Naive thymus-derived CD4-positive, alpha-beta T cell (primary cell): ENCODE results near the gene NACA. TPM values are rescaled to one million over a fixed set of nuclear protein-coding genes. Genes with fewer than 3 reads are reported as not detected.

Experiments
- ATAC-seq: fragments of 150-1000 bp; cut with Tn5 transposase; 2 replicates; pipeline ENCODE4 v1.10.0; 2021; ENCODE audit warnings: mild to moderate bottlenecking, moderate library complexity
- CTCF ChIA-PET: fragments of 350-600 bp; sonication (Branson Sonifier 250); formaldehyde crosslinking; loops from one replicate; lab custom pipeline; 2021; ENCODE audit warnings: antibody characterized with exemption; lab: Charles Lee
- POLR2A ChIA-PET: fragments of 350-600 bp; sonication (Branson Sonifier 250); formaldehyde crosslinking; loops from one replicate; lab custom pipeline; 2021; ENCODE audit warnings: antibody characterized with exemption, inconsistent platforms; lab: Charles Lee
- DNase-seq, 9 donors: peaks; one replicate each; pipeline versions ENCODE4 v3.0.0 to v3.0.0-alpha.2; 2020 to 2022; ENCODE audit warnings: mixed read lengths in 1 of 9
- H3K27ac ChIP-seq: one replicate; pipeline ENCODE4 v1.7.0; 2013; ENCODE audit warnings: mild to moderate bottlenecking, low read depth, low read length, moderate library complexity
- H3K27me3 ChIP-seq, 2 donors: one replicate each; pipeline ENCODE4 v1.7.0; 2013; ENCODE audit warnings: low read length in 2 of 2, mild to moderate bottlenecking in 2 of 2, moderate library complexity in 2 of 2; ENCODE audit not compliant: control insufficient read depth in 2 of 2, insufficient read depth in 2 of 2
- H3K36me3 ChIP-seq, 3 experiments: 1 replicate in 2 of 3; 2 replicates in 1 of 3; pipeline ENCODE4 v1.7.0; 2013; ENCODE audit warnings: low read length in 3 of 3, mild to moderate bottlenecking in 3 of 3, moderate library complexity in 1 of 3; ENCODE audit not compliant: insufficient read depth in 3 of 3, control insufficient read depth in 2 of 3
- H3K4me1 ChIP-seq, 2 donors: one replicate each; pipeline ENCODE4 v1.7.0; 2013; ENCODE audit warnings: low read length in 2 of 2, mild to moderate bottlenecking in 2 of 2, moderate library complexity in 1 of 2; ENCODE audit not compliant: control insufficient read depth in 2 of 2, insufficient read depth in 2 of 2
- H3K4me3 ChIP-seq: 2 replicates; pipeline ENCODE4 v1.7.0; 2013; ENCODE audit warnings: mild to moderate bottlenecking, low read length
- H3K9me3 ChIP-seq, 3 experiments: 1 replicate in 2 of 3; 2 replicates in 1 of 3; pipeline ENCODE4 v1.7.0; 2013; ENCODE audit warnings: low read length in 3 of 3; ENCODE audit not compliant: control insufficient read depth in 2 of 3
- H3K27ac Mint-ChIP-seq, 9 donors: one replicate each; pipeline ENCODE4 v1.8.0; 2020 to 2022; ENCODE audit warnings: mixed read lengths in 9 of 9, mild to moderate bottlenecking in 8 of 9, moderate library complexity in 5 of 9, inconsistent platforms in 2 of 9
- H3K27me3 Mint-ChIP-seq, 5 donors: one replicate each; pipeline ENCODE4 v1.8.0; 2021 to 2022; ENCODE audit warnings: mixed read lengths in 5 of 5, mild to moderate bottlenecking in 1 of 5
- H3K36me3 Mint-ChIP-seq, 5 donors: one replicate each; pipeline ENCODE4 v1.8.0; 2020 to 2022; ENCODE audit warnings: mixed read lengths in 5 of 5, mild to moderate bottlenecking in 3 of 5, inconsistent platforms in 1 of 5
- H3K4me1 Mint-ChIP-seq, 7 donors: one replicate each; pipeline ENCODE4 v1.8.0; 2020 to 2022; ENCODE audit warnings: mixed read lengths in 7 of 7, mild to moderate bottlenecking in 3 of 7, inconsistent platforms in 1 of 7
- H3K4me3 Mint-ChIP-seq, 10 donors: one replicate each; pipeline ENCODE4 v1.8.0; 2020 to 2022; ENCODE audit warnings: mild to moderate bottlenecking in 10 of 10, mixed read lengths in 10 of 10, moderate library complexity in 6 of 10, inconsistent platforms in 2 of 10
- H3K9me3 Mint-ChIP-seq, 11 donors: one replicate each; pipeline ENCODE4 v1.8.0; 2020 to 2022; ENCODE audit warnings: mixed read lengths in 11 of 11, mild to moderate bottlenecking in 4 of 11, inconsistent platforms in 1 of 11, moderate library complexity in 1 of 11
- intact Hi-C, 2 donors: fragments of 100-400 bp; cut with micrococcal nuclease; formaldehyde crosslinking; loops; one replicate each; pipeline ENCODE4 v1.15.1; 2023
- polyA plus RNA-seq, 2 donors: library from polyadenylated mRNA; unstranded; fragments of 300-500 nt; fragmentation: Illumina TruSeq; gene quantifications; one replicate each; pipeline ENCODE4 v1.2.3, GENCODE V29; 2021
- total RNA-seq, 6 experiments: library from RNA in 5 of 6; stranded (reverse) in 5 of 6; gene quantifications; 1 replicate in 5 of 6; 2 replicates in 1 of 6; pipeline ENCODE4 v1.2.3 and lab custom pipeline; 2021 to 2026

NACA gene
- total and polyA plus RNA-seq, 7 experiments from 2014 or later, result 834 to 1,626 (median 1,410) TPM

GRCh38 chr12:56720731-56721151 is 4.4 kb downstream of the NACA start:
- peaks cover 11 to 58% (median 16%) of the 10 kb centered on the region in 3 experiments for H3K36me3 ChIP-seq
- Mint-ChIP-seq H3K36me3 (peaks cover 0 to 59% (median 24%) of the 10 kb centered on the region in 5 donors), H3K9me3 (no peaks in the 10 kb centered on the region), H3K27me3 (no peaks in the 10 kb centered on the region), H3K4me3 (peak overlapping the region; percentile 12 to 99 (median 81)), H3K4me1 (peaks cover 68 to 80% (median 75%) of the 10 kb centered on the region in 7 donors), H3K27ac (peak overlapping the region; percentile 43 to 94 (median 82))
- ChIA-PET POLR2A (interaction anchor here (0.6 to 1.4 kb wide), 3 partner anchors 23 to 75 kb away, joined by 3 read pairs; partner anchors contain the start of gene ATP5F1B), CTCF (no interaction called here)
- H3K27ac ChIP-seq, result peak overlapping the region; percentile 87
- DNase-seq, result no peak
- H3K9me3 ChIP-seq, result no peaks in the 10 kb centered on the region
- H3K4me3 ChIP-seq, result no peak overlapping the region
- no peak for ATAC-seq
- intact Hi-C loops, result loop anchor here in 1 of 2 donors (10.0 kb wide), 1 partner anchor 804 kb away; the partner anchor contains the start of genes DDIT3 and MBD6
- no peaks in the 10 kb centered on the region for H3K27me3 ChIP-seq
- peaks cover 50 to 51% of the 10 kb centered on the region in 2 donors for H3K4me1 ChIP-seq

GRCh38 chr12:56719056-56719455 is 6.0 kb downstream of the NACA start:
- ChIA-PET POLR2A (interaction anchor here (0.6 to 1.7 kb wide), 4 partner anchors 31 to 798 kb away, joined by 3 to 4 read pairs (median 4); partner anchors contain the start of gene PTGES3), CTCF (interaction anchor here (0.6 kb wide), 1 partner anchor 25 kb away, joined by 5 read pairs; no protein-coding TSS in a partner anchor)
- ATAC-seq (no peak), DNase-seq (no peak)
- H3K4me1 Mint-ChIP-seq, result peaks cover 69 to 79% (median 73%) of the 10 kb centered on the region in 7 donors
- H3K4me3 Mint-ChIP-seq, result peak overlapping the region in 8 of 10 donors; percentile 27 to 97 (median 46)
- no peak overlapping the region for H3K4me3 ChIP-seq
- peak overlapping the region; percentile 87 for H3K27ac ChIP-seq
- intact Hi-C loops, result no loop called here
- H3K27me3 Mint-ChIP-seq, result no peaks in the 10 kb centered on the region
- peak overlapping the region in 8 of 9 donors; percentile 61 to 94 (median 80) for H3K27ac Mint-ChIP-seq
- peaks cover 49 to 51% of the 10 kb centered on the region in 2 donors for H3K4me1 ChIP-seq
- no peaks in the 10 kb centered on the region for H3K9me3 ChIP-seq
- no peaks in the 10 kb centered on the region for H3K9me3 Mint-ChIP-seq
- peaks cover 4 to 49% (median 29%) of the 10 kb centered on the region in 5 donors for H3K36me3 Mint-ChIP-seq
- H3K27me3 ChIP-seq, result no peaks in the 10 kb centered on the region
- H3K36me3 ChIP-seq, result peaks cover 24 to 69% (median 29%) of the 10 kb centered on the region in 3 experiments

DNA sequence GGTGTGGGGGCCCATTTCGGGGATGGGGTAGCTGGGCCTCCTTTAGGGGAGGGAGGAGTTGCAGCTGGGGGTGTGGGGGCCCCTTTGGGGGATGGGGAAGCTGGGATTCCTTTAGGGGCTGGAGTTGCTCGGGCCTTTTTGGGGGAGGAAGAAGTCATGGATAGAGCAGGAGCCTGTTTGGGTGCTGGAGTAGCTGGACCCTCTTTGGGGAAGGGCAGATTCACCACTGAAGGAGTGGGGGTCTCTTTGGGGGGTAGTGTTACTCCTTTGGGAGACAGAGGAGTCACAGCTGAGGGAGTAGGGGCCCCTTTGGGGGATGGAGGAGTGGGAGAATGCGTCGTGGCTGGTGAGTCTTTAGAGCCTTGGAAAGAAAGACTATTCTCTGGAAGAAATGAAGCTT is 6.5 kb downstream of the NACA start:
- H3K27ac Mint-ChIP-seq, result peak overlapping the region in 7 of 9 donors; percentile 62 to 94 (median 82)
- H3K36me3 Mint-ChIP-seq, result peaks cover 5 to 47% (median 27%) of the 10 kb centered on the region in 5 donors
- DNase-seq (no peak), ATAC-seq (no peak)
- peaks cover 65 to 76% (median 69%) of the 10 kb centered on the region in 7 donors for H3K4me1 Mint-ChIP-seq
- ChIA-PET POLR2A (interaction anchor here (0.6 to 1.7 kb wide), 4 partner anchors 31 to 369 kb away, joined by 3 to 4 read pairs (median 4); partner anchors contain the start of gene PTGES3), CTCF (interaction anchor here (0.6 kb wide), 2 partner anchors 26 to 267 kb away, joined by 3 to 5 read pairs; no protein-coding TSS in a partner anchor)
- H3K4me3 ChIP-seq, result no peak overlapping the region
- H3K9me3 Mint-ChIP-seq, result no peaks in the 10 kb centered on the region
- peaks cover 28 to 73% (median 33%) of the 10 kb centered on the region in 3 experiments for H3K36me3 ChIP-seq
- H3K27me3 ChIP-seq, result no peaks in the 10 kb centered on the region
- no peaks in the 10 kb centered on the region for H3K27me3 Mint-ChIP-seq
- intact Hi-C loops, result no loop called here
- H3K27ac ChIP-seq, result peak overlapping the region; percentile 87
- no peaks in the 10 kb centered on the region for H3K9me3 ChIP-seq
- peaks cover 45 to 48% of the 10 kb centered on the region in 2 donors for H3K4me1 ChIP-seq
- peak overlapping the region in 6 of 10 donors; percentile 27 to 97 (median 46) for H3K4me3 Mint-ChIP-seq

DNA sequence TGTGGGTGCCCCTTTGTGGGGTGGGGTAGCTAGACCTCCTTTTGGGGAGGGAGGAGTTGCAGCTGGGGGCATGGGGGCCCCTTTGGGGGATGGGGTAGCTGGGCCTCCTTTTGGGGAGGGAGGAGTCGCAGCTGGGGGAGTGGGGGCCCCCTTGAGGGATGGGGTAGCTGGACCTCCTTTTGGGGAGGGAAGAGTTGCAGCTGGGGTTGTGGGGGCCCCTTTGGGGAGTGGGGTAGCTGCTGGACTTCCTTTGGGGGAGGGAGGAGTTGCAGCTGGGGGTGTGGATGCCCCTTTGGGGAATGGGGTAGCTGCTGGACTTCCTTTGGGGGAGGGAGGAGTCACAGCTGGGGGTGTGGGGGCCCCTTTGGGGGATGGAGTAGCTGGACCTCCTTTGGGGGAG is 7.0 kb downstream of the NACA start:
- Histone ChIP-seq H3K4me3 (no peak overlapping the region), H3K9me3 (no peaks in the 10 kb centered on the region), H3K27me3 (no peaks in the 10 kb centered on the region), H3K4me1 (peaks cover 41 to 44% of the 10 kb centered on the region in 2 donors), H3K27ac (peak overlapping the region; percentile 87), H3K36me3 (peaks cover 30 to 78% (median 38%) of the 10 kb centered on the region in 3 experiments)
- intact Hi-C loops, result no loop called here
- Mint-ChIP-seq H3K27ac (no peak overlapping the region), H3K4me3 (no peak overlapping the region), H3K4me1 (peaks cover 61 to 71% (median 65%) of the 10 kb centered on the region in 7 donors), H3K9me3 (no peaks in the 10 kb centered on the region), H3K36me3 (peaks cover 6 to 49% (median 31%) of the 10 kb centered on the region in 5 donors), H3K27me3 (no peaks in the 10 kb centered on the region)
- ATAC-seq (no peak), DNase-seq (no peak)
- CTCF ChIA-PET, result interaction anchor here (0.6 kb wide), 1 partner anchor 266 kb away, joined by 3 read pairs; no protein-coding TSS in a partner anchor
- POLR2A ChIA-PET, result interaction anchor here (0.6 to 1.7 kb wide), 4 partner anchors 30 to 1235 kb away, joined by 3 to 4 read pairs (median 4); partner anchors contain the start of gene PTGES3

- H3K4me3 Mint-ChIP-seq, result peak overlapping the region in 2 of 10 donors; percentile 13 to 65
- H3K27me3 Mint-ChIP-seq, result no peaks in the 10 kb centered on the region
- H3K27me3 ChIP-seq, result no peaks in the 10 kb centered on the region
- POLR2A ChIA-PET, result interaction anchor here (0.8 to 2.3 kb wide), 3 partner anchors 8 to 1234 kb away, joined by 4 to 9 read pairs (median 9); partner anchors contain the start of gene NACA
- H3K4me3 ChIP-seq, result no peak overlapping the region
- DNase-seq (no peak), ATAC-seq (no peak)
- peaks cover 10 to 54% (median 39%) of the 10 kb centered on the region in 5 donors for H3K36me3 Mint-ChIP-seq
- intact Hi-C loops, result no loop called here
- H3K4me1 Mint-ChIP-seq, result peaks cover 55 to 63% (median 57%) of the 10 kb centered on the region in 7 donors
- H3K27ac ChIP-seq, result peak overlapping the region; percentile 55
- H3K9me3 Mint-ChIP-seq, result no peaks in the 10 kb centered on the region
- H3K36me3 ChIP-seq, result peaks cover 39 to 87% (median 44%) of the 10 kb centered on the region in 3 experiments
- no peaks in the 10 kb centered on the region for H3K9me3 ChIP-seq
- peak overlapping the region in 7 of 9 donors; percentile 44 to 88 (median 79) for H3K27ac Mint-ChIP-seq
- CTCF ChIA-PET, result no interaction called here
- H3K4me1 ChIP-seq, result peaks cover 32 to 34% of the 10 kb centered on the region in 2 donors
Measured at GRCh38 chr12:56716933-56717880, 7.9 kb downstream of the NACA start.

GRCh38 chr12:56716458-56716857 is 8.6 kb downstream of the NACA start:
- Mint-ChIP-seq H3K27me3 (no peaks in the 10 kb centered on the region), H3K36me3 (peaks cover 10 to 58% (median 38%) of the 10 kb centered on the region in 5 donors), H3K4me1 (peaks cover 48 to 57% (median 50%) of the 10 kb centered on the region in 7 donors), H3K9me3 (no peaks in the 10 kb centered on the region), H3K27ac (peak overlapping the region; percentile 16 to 87 (median 64)), H3K4me3 (peak overlapping the region in 4 of 10 donors; percentile 13 to 41 (median 24))
- Histone ChIP-seq H3K4me3 (no peak overlapping the region), H3K36me3 (peaks cover 40 to 85% (median 44%) of the 10 kb centered on the region in 3 experiments), H3K27me3 (no peaks in the 10 kb centered on the region), H3K4me1 (peaks cover 24 to 29% of the 10 kb centered on the region in 2 donors), H3K27ac (peak overlapping the region; percentile 55), H3K9me3 (no peaks in the 10 kb centered on the region)
- POLR2A ChIA-PET, result interaction anchor here (0.7 to 2.3 kb wide), 3 partner anchors 9 to 19 kb away, joined by 3 to 9 read pairs (median 9); partner anchors contain the start of gene NACA
- DNase-seq (no peak), ATAC-seq (no peak)
- CTCF ChIA-PET, result interaction anchor here (0.7 kb wide), 1 partner anchor 468 kb away, joined by 3 read pairs; no protein-coding TSS in a partner anchor
- intact Hi-C loops, result no loop called here
